SH-SY5Y (cell line): ENCODE measurements around the gene MEI1.

Source experiments
- GATA2 ChIP-seq: IDR thresholded peaks from 2 replicates; pipeline ENCODE4 v1.6.1; 2011; ENCODE audit warnings: mild to moderate bottlenecking, low read depth, low read length
- GATA3 ChIP-seq: IDR thresholded peaks from 2 replicates; pipeline ENCODE4 v1.6.1; 2011; ENCODE audit warnings: low read depth, mild to moderate bottlenecking, low read length, moderate library complexity

GRCh38 chr22:41816871-41817270, 117.6 kb downstream of the MEI1 start:
- TF ChIP-seq GATA2 (no peak), GATA3 (no peak)
